Progenitor cell of endocrine pancreas (in vitro differentiated cells): ENCODE data around the gene IL26. TPM values are rescaled to one million over a fixed set of nuclear protein-coding genes. Genes with fewer than 3 reads are reported as not detected.

Source experiments
- DNase-seq: peaks from one replicate; pipeline ENCODE4 v3.0.0; 2021; ENCODE audit warnings: low spot score; ENCODE audit not compliant: unreplicated experiment
- H3K27ac Mint-ChIP-seq: 2 replicates; pipeline ENCODE4 v1.8.0; 2021; ENCODE audit warnings: mild to moderate bottlenecking, moderate library complexity, mixed read lengths
- H3K27me3 Mint-ChIP-seq: 2 replicates; pipeline ENCODE4 v1.8.0; 2021; ENCODE audit warnings: mixed read lengths
- H3K36me3 Mint-ChIP-seq: 2 replicates; pipeline ENCODE4 v1.8.0; 2022; ENCODE audit warnings: mixed read lengths; ENCODE audit not compliant: insufficient read depth
- H3K4me1 Mint-ChIP-seq: 2 replicates; pipeline ENCODE4 v1.8.0; 2021; ENCODE audit warnings: low read depth, mixed read lengths
- H3K4me3 Mint-ChIP-seq: 2 replicates; pipeline ENCODE4 v1.8.0; 2021; ENCODE audit warnings: low read depth, mild to moderate bottlenecking, moderate library complexity, mixed read lengths
- H3K9me3 Mint-ChIP-seq: 2 replicates; pipeline ENCODE4 v1.8.0; 2021; ENCODE audit warnings: low read depth, mixed read lengths
- total RNA-seq: library from RNA; stranded (reverse); gene quantifications from 2 replicates; pipeline ENCODE4 v1.2.1, GENCODE V29; 2021
- TF ChIP-seq, protein P1 (sequence below): fragments of 200-600 bp; sonication (generic); IDR thresholded peaks from one replicate; pipeline ENCODE4 v1.5.0; 2021; ENCODE audit warnings: antibody characterized with exemption, mild to moderate bottlenecking; ENCODE audit not compliant: unreplicated experiment

IL26 gene
- total RNA-seq, 1 donor from 2014 or later: not detected

DNA sequence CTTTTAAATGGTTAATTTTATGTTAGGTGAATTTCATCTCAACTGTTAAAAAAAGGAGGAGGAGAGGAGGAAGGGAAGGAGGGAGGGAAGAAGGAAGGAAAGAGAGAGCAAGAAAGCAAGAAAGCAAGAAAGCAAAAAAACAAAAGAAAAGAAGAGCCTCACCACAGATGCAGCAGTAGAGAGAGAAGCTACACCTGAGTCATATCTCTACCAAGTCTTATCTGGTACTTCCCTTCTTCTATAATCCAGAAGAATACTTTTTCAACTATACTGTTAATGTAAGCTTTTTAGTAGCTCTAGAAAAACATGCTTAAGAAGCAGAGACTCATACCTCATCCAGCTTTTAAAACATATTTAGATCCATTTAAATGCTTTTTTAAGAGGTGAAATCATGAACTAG is 5.6 kb upstream of the IL26 start:
- Mint-ChIP-seq H3K27me3 (peaks cover 17% of the 10 kb centered on the region), H3K27ac (no peak overlapping the region), H3K4me3 (no peak overlapping the region), H3K36me3 (no peaks in the 10 kb centered on the region), H3K9me3 (no peaks in the 10 kb centered on the region), H3K4me1 (no peaks in the 10 kb centered on the region)
- DNase-seq: no peak
- TF ChIP-seq, protein P1, sequence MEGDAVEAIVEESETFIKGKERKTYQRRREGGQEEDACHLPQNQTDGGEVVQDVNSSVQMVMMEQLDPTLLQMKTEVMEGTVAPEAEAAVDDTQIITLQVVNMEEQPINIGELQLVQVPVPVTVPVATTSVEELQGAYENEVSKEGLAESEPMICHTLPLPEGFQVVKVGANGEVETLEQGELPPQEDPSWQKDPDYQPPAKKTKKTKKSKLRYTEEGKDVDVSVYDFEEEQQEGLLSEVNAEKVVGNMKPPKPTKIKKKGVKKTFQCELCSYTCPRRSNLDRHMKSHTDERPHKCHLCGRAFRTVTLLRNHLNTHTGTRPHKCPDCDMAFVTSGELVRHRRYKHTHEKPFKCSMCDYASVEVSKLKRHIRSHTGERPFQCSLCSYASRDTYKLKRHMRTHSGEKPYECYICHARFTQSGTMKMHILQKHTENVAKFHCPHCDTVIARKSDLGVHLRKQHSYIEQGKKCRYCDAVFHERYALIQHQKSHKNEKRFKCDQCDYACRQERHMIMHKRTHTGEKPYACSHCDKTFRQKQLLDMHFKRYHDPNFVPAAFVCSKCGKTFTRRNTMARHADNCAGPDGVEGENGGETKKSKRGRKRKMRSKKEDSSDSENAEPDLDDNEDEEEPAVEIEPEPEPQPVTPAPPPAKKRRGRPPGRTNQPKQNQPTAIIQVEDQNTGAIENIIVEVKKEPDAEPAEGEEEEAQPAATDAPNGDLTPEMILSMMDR: no peak

- TF ChIP-seq, protein P1: no peak
- H3K4me1 Mint-ChIP-seq: no peaks in the 10 kb centered on the region
Measured at GRCh38 chr12:68229956-68230355, 4.3 kb upstream of the IL26 start.

GRCh38 chr12:68227356-68227755 is 1.7 kb upstream of the IL26 start:
- no peak for DNase-seq
- Mint-ChIP-seq H3K27ac (no peak overlapping the region), H3K4me1 (peaks cover 3% of the 10 kb centered on the region), H3K9me3 (no peaks in the 10 kb centered on the region), H3K27me3 (no peaks in the 10 kb centered on the region), H3K4me3 (no peak overlapping the region), H3K36me3 (no peaks in the 10 kb centered on the region)
- TF ChIP-seq, protein P1: no peak

More at GRCh38 chr12:68229956-68230355, 4.3 kb upstream of the IL26 start:
- Mint-ChIP-seq H3K27ac (no peak overlapping the region), H3K36me3 (no peaks in the 10 kb centered on the region), H3K4me3 (no peak overlapping the region), H3K9me3 (no peaks in the 10 kb centered on the region), H3K27me3 (peaks cover 14% of the 10 kb centered on the region)
- DNase-seq: no peak

DNA sequence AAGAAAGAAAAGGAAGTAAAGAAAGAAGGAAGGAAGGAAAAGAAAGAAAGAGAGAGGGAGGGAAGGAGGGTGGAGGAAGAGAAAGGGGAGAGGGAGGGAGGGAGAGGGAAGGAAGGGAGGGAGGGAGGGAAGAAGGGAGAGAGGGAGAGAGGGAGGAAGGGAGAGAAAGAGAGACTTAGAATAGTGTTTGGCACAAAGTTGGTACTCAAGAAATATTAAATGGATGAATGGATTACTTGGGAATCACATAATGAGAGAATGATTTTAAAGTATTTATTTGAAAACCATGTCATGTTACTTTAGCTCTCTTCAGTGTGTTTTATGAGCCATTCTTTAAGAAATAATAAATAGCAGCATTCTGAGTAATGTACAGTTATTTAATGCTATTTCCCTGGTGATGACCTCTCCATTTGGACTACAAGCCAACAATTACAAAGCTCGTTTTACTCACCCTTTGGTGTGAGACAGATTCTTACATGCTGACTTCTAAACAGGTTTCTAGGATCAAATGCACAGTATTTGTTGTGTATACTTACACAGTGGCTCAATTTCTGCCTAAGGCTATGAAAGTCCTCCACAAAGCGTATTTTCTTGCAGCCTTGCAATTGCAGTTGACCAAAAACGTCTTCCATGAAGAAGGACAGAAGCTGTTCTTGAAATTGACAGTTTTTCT is 861 bp downstream of the IL26 start:
- H3K27ac Mint-ChIP-seq: no peak overlapping the region
- no peaks in the 10 kb centered on the region for H3K9me3 Mint-ChIP-seq
- H3K36me3 Mint-ChIP-seq: no peaks in the 10 kb centered on the region
- peaks cover 3% of the 10 kb centered on the region for H3K4me1 Mint-ChIP-seq
- no peak for DNase-seq
- H3K4me3 Mint-ChIP-seq: no peak overlapping the region
- TF ChIP-seq, protein P1: no peak
- H3K27me3 Mint-ChIP-seq: peaks cover 3% of the 10 kb centered on the region

GRCh38 chr12:68223067-68223747 is 2.4 kb downstream of the IL26 start:
- Mint-ChIP-seq H3K4me3 (no peak overlapping the region), H3K36me3 (no peaks in the 10 kb centered on the region), H3K27ac (no peak overlapping the region), H3K9me3 (no peaks in the 10 kb centered on the region), H3K27me3 (peaks cover 3% of the 10 kb centered on the region), H3K4me1 (peaks cover 3% of the 10 kb centered on the region)
- TF ChIP-seq, protein P1: peak; percentile 92
- peak; percentile 55 for DNase-seq
